T-helper 2 cell (primary cell): Measurements from ENCODE around the gene NCDN.

ENCODE experiments used
- DNase-seq, 5 experiments: peaks; one replicate each; pipeline versions ENCODE4 v3.0.0 to v3.0.0-alpha.2; 2012 to 2022

NCDN gene

GRCh38 chr1:35594005-35594760, 36.6 kb downstream of the NCDN start:
- DNase-seq: no peak

GRCh38 chr1:35595684-35596083, 38.1 kb downstream of the NCDN start:
- DNase-seq: no peak

GRCh38 chr1:35597870-35598269, 40.3 kb downstream of the NCDN start:
- DNase-seq: no peak

GRCh38 chr1:35598895-35599294, 41.3 kb downstream of the NCDN start:
- DNase-seq: no peak

GRCh38 chr1:35599411-35599810, 41.8 kb downstream of the NCDN start:
- no peak for DNase-seq

- no peak for DNase-seq
Measured at GRCh38 chr1:35600593-35600992, 43.0 kb downstream of the NCDN start.

GRCh38 chr1:35603468-35603867, 45.9 kb downstream of the NCDN start:
- no peak for DNase-seq

- DNase-seq: no peak
Measured at GRCh38 chr1:35603941-35604340, 46.3 kb downstream of the NCDN start.

- no peak for DNase-seq
Measured at GRCh38 chr1:35605071-35605866, 47.7 kb downstream of the NCDN start.

GRCh38 chr1:35605867-35606182, 48.2 kb downstream of the NCDN start:
- DNase-seq: no peak

GRCh38 chr1:35611655-35612054, 54.1 kb downstream of the NCDN start:
- DNase-seq: no peak

- DNase-seq: no peak
Measured at GRCh38 chr1:35615440-35615839, 57.8 kb downstream of the NCDN start.
